Neuronal stem cell (in vitro differentiated cells): ENCODE data around the gene PGLYRP3.
A peak's percentile ranks its signal among the peaks of the same experiment; 100 is the strongest.

Experiments used
- DNase-seq: peaks from one replicate; pipeline ENCODE4 v3.0.0-alpha.2; 2013; ENCODE audit warnings: low spot score
- H2AFZ ChIP-seq: one replicate; pipeline ENCODE4 v1.6.1; 2013; ENCODE audit warnings: mild to moderate bottlenecking, low read length, inconsistent platforms
- H2AK5ac ChIP-seq: 2 replicates; pipeline ENCODE4 v1.6.1; 2013; ENCODE audit warnings: low read depth, mild to moderate bottlenecking, inconsistent platforms, low read length, moderate library complexity, mixed read lengths
- H2BK120ac ChIP-seq: 2 replicates; pipeline ENCODE4 v1.6.1; 2013; ENCODE audit warnings: low read depth, mild to moderate bottlenecking, inconsistent platforms, low read length, moderate library complexity, mixed read lengths
- H2BK12ac ChIP-seq: one replicate; pipeline ENCODE4 v1.6.1; 2013; ENCODE audit warnings: low read length, inconsistent platforms
- H2BK15ac ChIP-seq: 2 replicates; pipeline ENCODE4 v1.6.1; 2013; ENCODE audit warnings: mild to moderate bottlenecking, low read length, inconsistent platforms, mixed read lengths
- H2BK5ac ChIP-seq: one replicate; pipeline ENCODE4 v1.6.1; 2013; ENCODE audit warnings: inconsistent platforms, mild to moderate bottlenecking, low read length, moderate library complexity
- H3K14ac ChIP-seq: one replicate; pipeline ENCODE4 v1.6.1; 2013; ENCODE audit warnings: low read length, inconsistent platforms
- H3K18ac ChIP-seq: 2 replicates; pipeline ENCODE4 v1.6.1; 2013; ENCODE audit warnings: low read length, inconsistent platforms
- H3K23ac ChIP-seq: 2 replicates; pipeline ENCODE4 v1.6.1; 2013; ENCODE audit warnings: low read depth, mild to moderate bottlenecking, mixed read lengths, low read length, inconsistent platforms; ENCODE audit not compliant: poor library complexity
- H3K27ac ChIP-seq: replicated peaks from 3 replicates; pipeline ENCODE4 v1.5.1; 2013; ENCODE audit warnings: low read length, inconsistent platforms
- H3K27me3 ChIP-seq, 3 experiments: 2 replicates each; pipeline ENCODE4 v1.6.1; 2013; ENCODE audit warnings: low read length in 3 of 3, mild to moderate bottlenecking in 2 of 3, inconsistent platforms in 1 of 3, low read depth in 1 of 3, mixed read lengths in 1 of 3, moderate library complexity in 1 of 3; ENCODE audit not compliant: control insufficient read depth in 3 of 3, insufficient read depth in 3 of 3
- H3K36me3 ChIP-seq, 2 donors: replicated peaks in 1 of 2; 2 replicates each; pipeline ENCODE4 v1.6.1; 2013; ENCODE audit warnings: low read length in 2 of 2; ENCODE audit not compliant: control insufficient read depth in 2 of 2, insufficient read depth in 2 of 2
- H3K4ac ChIP-seq: 2 replicates; pipeline ENCODE4 v1.6.1; 2013; ENCODE audit warnings: inconsistent platforms, mild to moderate bottlenecking, low read length, moderate library complexity
- H3K4me1 ChIP-seq, 2 donors: 1 replicate in 1 of 2; 2 replicates in 1 of 2; pipeline ENCODE4 v1.6.1; 2013; ENCODE audit warnings: low read length in 2 of 2, low read depth in 1 of 2; ENCODE audit not compliant: control insufficient read depth in 2 of 2, insufficient read depth in 1 of 2
- H3K4me2 ChIP-seq: one replicate; pipeline ENCODE4 v1.6.1; 2013; ENCODE audit warnings: mild to moderate bottlenecking, low read length, inconsistent platforms; ENCODE audit not compliant: insufficient read depth, poor library complexity, severe bottlenecking
- H3K4me3 ChIP-seq, 2 donors: 2 replicates each; pipeline ENCODE4 v1.5.1; 2013; ENCODE audit warnings: low read length in 2 of 2, mild to moderate bottlenecking in 2 of 2, inconsistent platforms in 1 of 2, moderate library complexity in 1 of 2
- H3K79me1 ChIP-seq: one replicate; pipeline ENCODE4 v1.6.1; 2013; ENCODE audit warnings: low read depth, mild to moderate bottlenecking, inconsistent platforms, low read length, moderate library complexity
- H3K9ac ChIP-seq: one replicate; pipeline ENCODE4 v1.6.1; 2013; ENCODE audit warnings: mild to moderate bottlenecking, low read depth, low read length, inconsistent platforms; ENCODE audit not compliant: poor library complexity
- H3K9me3 ChIP-seq, 2 donors: replicated peaks in 1 of 2; 2 replicates each; pipeline versions ENCODE3 to v1.6.1; 2013; ENCODE audit warnings: low read length in 2 of 2, mild to moderate bottlenecking in 2 of 2, inconsistent platforms in 1 of 2, low read depth in 1 of 2, mixed read lengths in 1 of 2, moderate library complexity in 1 of 2; ENCODE audit not compliant: control insufficient read depth in 2 of 2, insufficient read depth in 1 of 2
- H4K8ac ChIP-seq: one replicate; pipeline ENCODE4 v1.6.1; 2013; ENCODE audit warnings: low read depth, mild to moderate bottlenecking, inconsistent platforms, low read length, moderate library complexity
- H4K91ac ChIP-seq: one replicate; pipeline ENCODE4 v1.6.1; 2013; ENCODE audit warnings: low read length, low read depth, mild to moderate bottlenecking, inconsistent platforms; ENCODE audit not compliant: poor library complexity
- whole genome bisulfite sequencing, 2 donors: extraction: QIAGEN DNeasy Blood & Tissue Kit; methylation state at CpG; one replicate each; pipeline ENCODE4 v1.1.7; 2013; ENCODE audit warnings: missing lambda C conversion rate in 2 of 2, mixed read lengths in 1 of 2; ENCODE audit not compliant: insufficient read length in 2 of 2, insufficient replicate concordance in 1 of 2; ENCODE audit errors: extremely low coverage in 2 of 2; 5-methylcytosine and 5-hydroxymethylcytosine counted together

Gene PGLYRP3

GRCh38 chr1:153260585-153261280 is 52.0 kb downstream of the PGLYRP3 start:
- Histone ChIP-seq H3K4ac (no peak overlapping the region), H3K4me3 (peak overlapping the region in 1 of 2 donors; percentile 79), H3K27ac (no peak overlapping the region), H2BK5ac (no peak overlapping the region), H2BK12ac (no peak overlapping the region), H3K23ac (no peak overlapping the region), H3K36me3 (no peaks in the 10 kb centered on the region), H3K9me3 (no peaks in the 10 kb centered on the region), H4K91ac (no peak overlapping the region), H3K27me3 (peaks cover 3 to 42% (median 33%) of the 10 kb centered on the region in 3 experiments), H3K4me2 (peak overlapping the region; percentile 90), H2AFZ (peak overlapping the region; percentile 68), H3K18ac (peak overlapping the region; percentile 1), H2BK15ac (no peak overlapping the region), H3K4me1 (peaks cover 0 to 5% of the 10 kb centered on the region in 2 donors), H2AK5ac (no peak overlapping the region), H3K9ac (no peak overlapping the region), H2BK120ac (no peak overlapping the region), H4K8ac (no peak overlapping the region), H3K79me1 (no peaks in the 10 kb centered on the region), H3K14ac (no peak overlapping the region)
- WGBS, 2 donors = no CpG with 5 or more reads among the region's 45 CpGs
- DNase-seq = peak; percentile 31

GRCh38 chr1:153259387-153259786 is 53.4 kb downstream of the PGLYRP3 start, which contains the start of gene LORICRIN:
Gene LORICRIN, plus strand, starts transcription at chr1:153259687. Its CDS starts 1,263 bp downstream, at chr1:153260950.
- H4K8ac ChIP-seq = no peak within 1 kb of the TSS
- no peak within 1 kb of the TSS for H2BK15ac ChIP-seq
- H3K14ac ChIP-seq = no peak within 1 kb of the TSS
- H2AFZ ChIP-seq = no peak within 1 kb of the TSS
- H3K36me3 ChIP-seq = no peaks in the 10 kb centered on the region
- H2BK5ac ChIP-seq = no peak within 1 kb of the TSS
- H3K4me1 ChIP-seq = peaks cover 0 to 5% of the 10 kb centered on the region in 2 donors
- no peak within 1 kb of the TSS for H3K9ac ChIP-seq
- no peak within 1 kb of the TSS for H3K18ac ChIP-seq
- no peak within 1 kb of the TSS for H2AK5ac ChIP-seq
- H3K4me3 ChIP-seq = no peak within 1 kb of the TSS
- peaks cover 3 to 42% (median 33%) of the 10 kb centered on the region in 3 experiments for H3K27me3 ChIP-seq
- no peaks in the 10 kb centered on the region for H3K9me3 ChIP-seq
- H3K23ac ChIP-seq = no peak within 1 kb of the TSS
- H3K4ac ChIP-seq = no peak within 1 kb of the TSS
- H4K91ac ChIP-seq = no peak within 1 kb of the TSS
- WGBS, 2 donors = no CpG with 5 or more reads among the region's 3 CpGs
- no peak within 1 kb of the TSS for H2BK120ac ChIP-seq
- H3K27ac ChIP-seq = no peak within 1 kb of the TSS
- H3K79me1 ChIP-seq = no peaks in the 10 kb centered on the region
- no peak within 1 kb of the TSS for H3K4me2 ChIP-seq
- H2BK12ac ChIP-seq = no peak within 1 kb of the TSS
- no peak for DNase-seq

DNA sequence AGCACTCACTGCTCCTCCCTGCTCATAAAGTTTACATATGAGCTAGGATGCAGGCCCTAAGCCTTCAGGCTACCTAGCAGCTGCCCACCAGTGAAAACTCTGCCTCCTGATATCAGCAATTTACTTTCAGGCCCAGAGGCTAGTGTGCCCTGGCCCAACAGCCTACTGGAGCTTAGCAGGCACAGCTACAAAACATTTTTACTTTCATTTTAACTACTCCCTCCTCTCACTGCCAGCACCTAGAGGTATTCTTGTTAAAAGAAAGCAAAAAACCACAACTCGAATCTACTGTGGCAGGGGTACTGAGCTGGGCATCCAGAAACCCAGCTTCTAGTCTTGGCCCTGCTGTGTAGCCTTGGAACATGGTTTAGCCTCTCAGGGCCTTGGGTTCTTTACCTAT is 59.1 kb downstream of the PGLYRP3 start:
- WGBS, 2 donors = no CpG with 5 or more reads among the region's 1 CpG
- H2BK120ac ChIP-seq = no peak overlapping the region
- H3K4me1 ChIP-seq = peaks cover 0 to 2% of the 10 kb centered on the region in 2 donors
- no peak overlapping the region for H3K23ac ChIP-seq
- H2AK5ac ChIP-seq = no peak overlapping the region
- H3K4ac ChIP-seq = no peak overlapping the region
- H3K18ac ChIP-seq = no peak overlapping the region
- no peak overlapping the region for H3K9ac ChIP-seq
- no peaks in the 10 kb centered on the region for H3K9me3 ChIP-seq
- no peak overlapping the region for H4K91ac ChIP-seq
- no peaks in the 10 kb centered on the region for H3K79me1 ChIP-seq
- DNase-seq = no peak
- no peak overlapping the region for H3K4me3 ChIP-seq
- no peak overlapping the region for H2BK15ac ChIP-seq
- no peak overlapping the region for H3K27ac ChIP-seq
- H2BK5ac ChIP-seq = no peak overlapping the region
- no peaks in the 10 kb centered on the region for H3K27me3 ChIP-seq
- no peak overlapping the region for H2AFZ ChIP-seq
- H4K8ac ChIP-seq = no peak overlapping the region
- no peak overlapping the region for H3K14ac ChIP-seq
- no peaks in the 10 kb centered on the region for H3K36me3 ChIP-seq
- H3K4me2 ChIP-seq = no peak overlapping the region
- H2BK12ac ChIP-seq = no peak overlapping the region

GRCh38 chr1:153253076-153253475 is 59.7 kb downstream of the PGLYRP3 start:
- Histone ChIP-seq H3K4ac (no peak overlapping the region), H3K4me1 (peaks cover 0 to 4% of the 10 kb centered on the region in 2 donors), H3K4me3 (no peak overlapping the region), H3K14ac (no peak overlapping the region), H2BK5ac (no peak overlapping the region), H3K9me3 (no peaks in the 10 kb centered on the region), H2AK5ac (no peak overlapping the region), H2AFZ (no peak overlapping the region), H4K91ac (no peak overlapping the region), H2BK12ac (no peak overlapping the region), H3K27me3 (no peaks in the 10 kb centered on the region), H3K27ac (no peak overlapping the region), H3K79me1 (no peaks in the 10 kb centered on the region), H3K9ac (no peak overlapping the region), H3K36me3 (no peaks in the 10 kb centered on the region), H3K4me2 (no peak overlapping the region), H2BK120ac (no peak overlapping the region), H2BK15ac (no peak overlapping the region), H3K23ac (no peak overlapping the region), H4K8ac (no peak overlapping the region), H3K18ac (no peak overlapping the region)
- WGBS, 2 donors = no CpG with 5 or more reads among the region's 2 CpGs
- no peak for DNase-seq
